Parathyroid adenoma (tissue), 2 donors: ENCODE results near the gene CEND1.
A peak's percentile ranks its signal among the peaks of the same experiment; 100 is the strongest.

Experiments used
- H2AFZ ChIP-seq: fragments of 300-600 bp; sonication (generic); one replicate; pipeline ENCODE4 v1.7.0; 2017; ENCODE audit warnings: antibody characterized with exemption, mild to moderate bottlenecking
- H3K27ac ChIP-seq: fragments of 300-600 bp; sonication (generic); one replicate; pipeline ENCODE4 v1.7.0; 2017
- H3K27me3 ChIP-seq: fragments of 300-600 bp; sonication (generic); one replicate; pipeline ENCODE4 v1.7.0; 2017; ENCODE audit warnings: low read length; ENCODE audit not compliant: control insufficient read depth, insufficient read depth
- H3K36me3 ChIP-seq: fragments of 300-600 bp; sonication (generic); one replicate; pipeline ENCODE4 v1.7.0; 2017; ENCODE audit warnings: low read length; ENCODE audit not compliant: control insufficient read depth, insufficient read depth
- H3K4me1 ChIP-seq: fragments of 300-600 bp; sonication (generic); one replicate; pipeline ENCODE4 v1.7.0; 2017; ENCODE audit warnings: control low read depth
- H3K4me2 ChIP-seq: fragments of 300-600 bp; sonication (generic); one replicate; pipeline ENCODE4 v1.7.0; 2017; ENCODE audit warnings: low read length
- H3K4me3 ChIP-seq: fragments of 300-600 bp; sonication (generic); one replicate; pipeline ENCODE4 v1.7.0; 2017; ENCODE audit warnings: low read depth, low read length
- H3K79me2 ChIP-seq: fragments of 300-600 bp; sonication (generic); one replicate; pipeline ENCODE4 v1.7.0; 2017; ENCODE audit warnings: control low read depth
- H3K9ac ChIP-seq: fragments of 300-600 bp; sonication (generic); one replicate; pipeline ENCODE4 v1.7.0; 2017; ENCODE audit warnings: mild to moderate bottlenecking
- H3K9me3 ChIP-seq: fragments of 300-600 bp; sonication (generic); one replicate; pipeline ENCODE4 v1.7.0; 2017; ENCODE audit warnings: low read length; ENCODE audit not compliant: control insufficient read depth
- CTCF ChIP-seq: fragments of 300-600 bp; sonication (generic); IDR thresholded peaks from one replicate; pipeline ENCODE4 v1.7.0; 2017; ENCODE audit warnings: antibody characterized with exemption, mild to moderate bottlenecking
- donor health status: primary hyperparathyroidism.

CEND1 gene

DNA sequence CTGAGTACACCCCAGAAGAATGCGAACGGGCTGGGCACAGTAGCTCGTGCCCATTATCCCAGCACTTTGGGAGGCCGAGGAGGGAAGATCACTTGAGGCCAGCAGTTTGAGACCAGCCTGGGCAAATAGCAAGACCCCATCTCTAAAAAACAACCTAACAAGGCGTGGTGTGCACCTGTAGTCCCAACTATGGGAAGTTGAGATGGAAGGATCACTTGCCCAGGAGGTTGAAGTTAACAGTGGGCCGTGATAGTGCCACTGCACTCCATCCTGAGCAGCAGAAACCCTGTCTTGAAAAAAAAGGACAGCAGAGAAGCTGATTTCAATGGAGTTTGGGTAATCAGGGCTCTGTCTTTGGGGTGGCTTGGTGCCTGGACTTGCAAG, 23.2 kb upstream of the CEND1 start:
- no peak overlapping the region for H3K9ac ChIP-seq

GRCh38 chr11:812390-812789, 22.5 kb upstream of the CEND1 start:
- Histone ChIP-seq H3K79me2 (peaks cover 3% of the 10 kb centered on the region), H3K27me3 (no peaks in the 10 kb centered on the region), H3K4me1 (peaks cover 4% of the 10 kb centered on the region), H3K27ac (no peak overlapping the region), H3K9ac (no peak overlapping the region), H3K36me3 (no peaks in the 10 kb centered on the region), H3K4me2 (no peak overlapping the region), H3K9me3 (no peaks in the 10 kb centered on the region), H2AFZ (no peak overlapping the region), H3K4me3 (no peak overlapping the region)
- TF ChIP-seq CTCF: no peak

More for the DNA sequence above, 23.2 kb upstream of the CEND1 start:
- no peak for TF ChIP-seq CTCF
- H3K4me3 ChIP-seq: no peak overlapping the region
- peaks cover 4% of the 10 kb centered on the region for H3K4me1 ChIP-seq
- H3K4me2 ChIP-seq: no peak overlapping the region
- no peak overlapping the region for H3K27ac ChIP-seq
- no peaks in the 10 kb centered on the region for H3K9me3 ChIP-seq
- peaks cover 3% of the 10 kb centered on the region for H3K79me2 ChIP-seq
- H3K27me3 ChIP-seq: no peaks in the 10 kb centered on the region
- H3K36me3 ChIP-seq: no peaks in the 10 kb centered on the region
- H2AFZ ChIP-seq: no peak overlapping the region

- no peaks in the 10 kb centered on the region for H3K36me3 ChIP-seq
- no peak for TF ChIP-seq CTCF
- H3K79me2 ChIP-seq: peaks cover 3% of the 10 kb centered on the region
- H3K27me3 ChIP-seq: no peaks in the 10 kb centered on the region
- H3K4me1 ChIP-seq: peaks cover 4% of the 10 kb centered on the region
- no peak overlapping the region for H3K4me2 ChIP-seq
- H3K27ac ChIP-seq: no peak overlapping the region
- H2AFZ ChIP-seq: no peak overlapping the region
- H3K9ac ChIP-seq: no peak overlapping the region
- H3K4me3 ChIP-seq: no peak overlapping the region
- no peaks in the 10 kb centered on the region for H3K9me3 ChIP-seq
Observed at GRCh38 chr11:811446-812245, 21.8 kb upstream of the CEND1 start.

DNA sequence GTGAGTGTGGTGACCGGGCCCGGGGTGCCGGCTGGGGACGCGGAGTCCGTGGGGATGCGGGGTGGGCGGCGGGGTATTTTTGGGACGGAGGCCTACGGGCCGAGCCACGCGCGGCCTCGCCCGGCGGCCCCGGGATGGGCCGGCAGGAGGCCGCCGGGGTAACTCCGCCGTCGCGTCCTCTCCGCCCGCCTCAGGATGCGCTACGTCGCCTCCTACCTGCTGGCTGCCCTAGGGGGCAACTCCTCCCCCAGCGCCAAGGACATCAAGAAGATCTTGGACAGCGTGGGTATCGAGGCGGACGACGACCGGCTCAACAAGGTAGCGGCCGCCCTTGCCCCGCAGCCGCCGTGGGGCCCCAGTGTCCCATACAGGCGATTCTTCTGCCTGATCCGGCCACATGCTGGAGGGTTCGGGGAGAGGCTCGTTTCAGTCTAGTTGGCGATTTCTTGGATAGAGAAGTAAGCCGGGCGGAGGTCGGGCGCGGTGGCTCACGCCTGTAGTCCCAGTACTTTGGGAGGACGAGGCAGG, 20.2 kb upstream of the CEND1 start:
- Histone ChIP-seq H3K79me2 (peaks cover 3% of the 10 kb centered on the region), H3K9me3 (no peaks in the 10 kb centered on the region), H3K4me1 (peaks cover 4% of the 10 kb centered on the region), H3K36me3 (no peaks in the 10 kb centered on the region), H3K9ac (peak overlapping the region; percentile 46), H2AFZ (peak overlapping the region; percentile 96), H3K4me2 (peak overlapping the region; percentile 92), H3K27me3 (no peaks in the 10 kb centered on the region), H3K4me3 (peak overlapping the region; percentile 88), H3K27ac (peak overlapping the region; percentile 99)
- no peak for TF ChIP-seq CTCF
